Fibroblast of lung (primary cell): ENCODE data around the gene TTC39B.

Experiments used
- EZH2 ChIP-seq: IDR thresholded peaks from 2 replicates; pipeline ENCODE4 v1.5.1; 2012; ENCODE audit warnings: low read length, control low read depth, mild to moderate bottlenecking; ENCODE audit errors: missing control alignments
- TF ChIP-seq, protein P1 (sequence below), 2 donors: IDR thresholded peaks in 1 of 2; conservative IDR thresholded peaks in 1 of 2; 1 replicate in 1 of 2; 2 replicates in 1 of 2; pipeline ENCODE4 v1.5.1; 2011 to 2012; ENCODE audit warnings: low read length in 2 of 2, control low read depth in 1 of 2, inconsistent platforms in 1 of 2, low read depth in 1 of 2, mild to moderate bottlenecking in 1 of 2

DNA sequence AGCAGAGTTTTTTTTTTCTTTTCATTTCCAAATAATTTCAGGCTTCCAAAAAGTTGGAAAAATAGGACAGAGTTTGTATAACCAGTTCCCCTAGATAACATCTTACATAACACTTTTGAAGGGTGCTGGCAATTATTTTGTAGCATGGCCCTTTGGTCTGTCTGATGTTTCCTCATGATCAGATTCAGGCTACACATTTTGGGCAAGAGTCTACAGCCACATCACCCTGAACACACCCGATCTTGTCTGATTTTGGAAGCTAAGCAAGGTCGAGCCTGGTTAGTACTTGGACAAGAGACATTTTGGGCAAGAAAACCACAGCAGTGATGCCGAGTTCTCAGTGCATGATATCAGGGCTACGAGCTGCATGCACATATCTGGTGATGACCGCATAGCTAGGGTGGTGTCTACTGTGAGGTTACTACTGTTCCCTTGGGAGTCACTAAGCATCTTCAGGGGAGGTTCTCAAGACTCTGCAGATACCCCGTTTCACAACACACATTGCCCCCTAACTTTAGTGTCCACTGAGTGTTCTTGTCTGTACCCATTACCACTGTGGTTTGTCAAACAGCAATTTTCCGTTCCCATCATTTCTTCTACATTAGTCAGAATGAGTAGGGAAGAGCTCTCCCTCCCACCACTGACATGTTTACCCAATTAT is 86.2 kb downstream of the TTC39B start:
- TF ChIP-seq, protein P1, sequence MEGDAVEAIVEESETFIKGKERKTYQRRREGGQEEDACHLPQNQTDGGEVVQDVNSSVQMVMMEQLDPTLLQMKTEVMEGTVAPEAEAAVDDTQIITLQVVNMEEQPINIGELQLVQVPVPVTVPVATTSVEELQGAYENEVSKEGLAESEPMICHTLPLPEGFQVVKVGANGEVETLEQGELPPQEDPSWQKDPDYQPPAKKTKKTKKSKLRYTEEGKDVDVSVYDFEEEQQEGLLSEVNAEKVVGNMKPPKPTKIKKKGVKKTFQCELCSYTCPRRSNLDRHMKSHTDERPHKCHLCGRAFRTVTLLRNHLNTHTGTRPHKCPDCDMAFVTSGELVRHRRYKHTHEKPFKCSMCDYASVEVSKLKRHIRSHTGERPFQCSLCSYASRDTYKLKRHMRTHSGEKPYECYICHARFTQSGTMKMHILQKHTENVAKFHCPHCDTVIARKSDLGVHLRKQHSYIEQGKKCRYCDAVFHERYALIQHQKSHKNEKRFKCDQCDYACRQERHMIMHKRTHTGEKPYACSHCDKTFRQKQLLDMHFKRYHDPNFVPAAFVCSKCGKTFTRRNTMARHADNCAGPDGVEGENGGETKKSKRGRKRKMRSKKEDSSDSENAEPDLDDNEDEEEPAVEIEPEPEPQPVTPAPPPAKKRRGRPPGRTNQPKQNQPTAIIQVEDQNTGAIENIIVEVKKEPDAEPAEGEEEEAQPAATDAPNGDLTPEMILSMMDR (conservative IDR thresholded peaks at IDR 0.05 in 1 of 2, IDR thresholded peaks at IDR 0.05 in 1 of 2; ENCODE audit: low read depth in 1 of 2, low read length in 2 of 2), result no peak
- no peak for TF ChIP-seq EZH2
